HG02798 (cell line): Measurements from ENCODE around the gene RBM20.

ENCODE experiments used
- ATAC-seq: cut with Tn5 transposase; IDR thresholded peaks from one replicate; pipeline ENCODE4 v1.9.1; 2021; ENCODE audit warnings: mild to moderate bottlenecking; ENCODE audit not compliant: unreplicated experiment, poor library complexity

RBM20 gene

GRCh38 chr10:110822712-110823311, 178.7 kb downstream of the RBM20 start:
- no peak for ATAC-seq

DNA sequence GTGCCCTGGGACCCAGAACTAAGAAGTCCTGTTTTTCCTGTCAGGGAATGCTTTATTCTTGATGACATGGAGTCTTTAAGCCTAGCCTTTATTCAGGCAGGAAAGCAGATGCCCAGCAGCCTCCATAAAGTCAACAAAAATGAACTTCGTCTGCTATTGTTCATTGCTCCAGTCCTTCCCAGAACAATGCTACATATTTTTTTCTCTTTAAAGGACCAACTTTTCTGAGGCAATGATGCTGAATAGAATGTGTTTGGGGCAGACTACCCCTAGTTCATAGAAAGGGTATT, 180.0 kb downstream of the RBM20 start:
- ATAC-seq, result no peak

- no peak for ATAC-seq
Measured at GRCh38 chr10:110824660-110825059, 180.5 kb downstream of the RBM20 start.

DNA sequence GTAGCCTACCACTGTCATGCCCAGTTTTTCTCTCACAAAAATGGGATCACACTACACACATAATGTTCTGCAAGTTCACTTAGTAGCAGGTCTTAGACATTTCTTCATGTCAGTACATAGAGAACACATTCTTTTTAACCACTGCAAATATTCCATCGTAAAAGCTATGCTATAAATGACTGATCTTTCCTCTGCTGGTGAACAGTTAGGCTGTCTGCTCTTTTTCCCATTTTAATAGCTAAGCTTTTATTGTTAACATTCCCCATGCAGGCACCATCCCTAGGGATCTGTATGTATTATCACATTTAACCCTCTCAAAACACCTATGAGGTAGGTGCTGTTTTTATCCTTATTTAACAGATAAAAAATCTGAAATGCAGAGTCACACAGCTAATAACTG, 181.4 kb downstream of the RBM20 start:
- ATAC-seq, result no peak

- no peak for ATAC-seq
Measured at GRCh38 chr10:110827410-110827809, 183.3 kb downstream of the RBM20 start.

DNA sequence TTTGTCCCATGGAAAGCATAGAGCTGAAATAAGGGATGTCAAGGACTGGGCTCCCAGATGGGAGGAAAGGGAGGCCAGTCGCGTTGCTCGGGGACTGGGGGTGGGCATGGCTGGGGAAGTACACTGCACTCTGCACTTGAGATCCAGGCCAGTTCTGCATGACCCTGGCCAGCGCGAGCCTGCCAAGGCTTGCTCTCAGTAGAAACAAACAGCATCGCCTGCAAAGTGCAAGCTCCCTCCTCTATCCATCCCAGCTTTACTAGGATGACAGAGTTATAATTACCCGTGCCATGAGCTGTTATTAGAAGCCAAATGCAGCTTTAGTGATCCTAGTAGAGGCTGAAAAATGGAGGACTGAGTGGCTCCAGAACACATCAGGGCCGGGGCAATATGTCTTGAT, 183.7 kb downstream of the RBM20 start:
- ATAC-seq, result no peak

GRCh38 chr10:110828525-110828924, 184.4 kb downstream of the RBM20 start:
- no peak for ATAC-seq

GRCh38 chr10:110829721-110830410, 185.7 kb downstream of the RBM20 start:
- ATAC-seq, result no peak

- no peak for ATAC-seq
Measured at GRCh38 chr10:110833234-110833940, 189.3 kb downstream of the RBM20 start.

DNA sequence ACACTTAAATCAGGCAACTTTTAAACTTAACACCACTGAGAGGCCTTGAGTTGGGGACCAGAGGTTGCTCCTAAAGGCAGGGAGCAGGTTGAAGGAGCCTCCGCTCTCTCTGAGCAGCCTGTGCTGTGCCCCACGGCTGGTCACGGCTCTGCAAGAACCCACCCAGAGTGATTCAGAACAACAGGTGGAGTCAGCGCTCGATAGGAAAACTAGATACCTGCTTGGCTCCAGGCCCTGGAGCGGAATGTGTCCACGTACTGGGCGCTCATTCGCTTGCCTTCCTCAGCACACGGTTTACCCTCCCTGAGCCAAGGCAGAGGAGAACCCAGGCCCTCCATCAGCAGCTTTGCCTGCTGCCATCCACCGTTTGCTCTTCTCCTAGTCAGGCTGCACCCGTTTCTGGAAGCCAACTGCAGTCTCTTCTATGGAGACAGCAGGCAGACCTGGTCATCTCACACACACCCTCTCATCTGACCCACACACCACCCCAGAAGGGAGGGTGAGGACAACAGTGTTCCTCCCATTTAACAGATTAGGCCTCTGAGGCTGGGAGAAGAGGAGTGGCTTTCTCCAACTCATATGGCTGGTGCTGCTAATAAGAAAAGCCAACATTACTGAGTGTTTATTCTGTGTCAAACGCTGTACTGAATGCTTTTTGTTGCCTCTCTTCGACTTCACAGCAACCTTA, 189.9 kb downstream of the RBM20 start:
- no peak for ATAC-seq

- no peak for ATAC-seq
Measured at GRCh38 chr10:110834629-110835301, 190.6 kb downstream of the RBM20 start.

GRCh38 chr10:110835841-110836240, 191.7 kb downstream of the RBM20 start:
- ATAC-seq, result no peak

- no peak for ATAC-seq
Measured at GRCh38 chr10:110836706-110837105, 192.6 kb downstream of the RBM20 start.

- ATAC-seq, result no peak
Measured at GRCh38 chr10:110837418-110838171, 193.5 kb downstream of the RBM20 start.

DNA sequence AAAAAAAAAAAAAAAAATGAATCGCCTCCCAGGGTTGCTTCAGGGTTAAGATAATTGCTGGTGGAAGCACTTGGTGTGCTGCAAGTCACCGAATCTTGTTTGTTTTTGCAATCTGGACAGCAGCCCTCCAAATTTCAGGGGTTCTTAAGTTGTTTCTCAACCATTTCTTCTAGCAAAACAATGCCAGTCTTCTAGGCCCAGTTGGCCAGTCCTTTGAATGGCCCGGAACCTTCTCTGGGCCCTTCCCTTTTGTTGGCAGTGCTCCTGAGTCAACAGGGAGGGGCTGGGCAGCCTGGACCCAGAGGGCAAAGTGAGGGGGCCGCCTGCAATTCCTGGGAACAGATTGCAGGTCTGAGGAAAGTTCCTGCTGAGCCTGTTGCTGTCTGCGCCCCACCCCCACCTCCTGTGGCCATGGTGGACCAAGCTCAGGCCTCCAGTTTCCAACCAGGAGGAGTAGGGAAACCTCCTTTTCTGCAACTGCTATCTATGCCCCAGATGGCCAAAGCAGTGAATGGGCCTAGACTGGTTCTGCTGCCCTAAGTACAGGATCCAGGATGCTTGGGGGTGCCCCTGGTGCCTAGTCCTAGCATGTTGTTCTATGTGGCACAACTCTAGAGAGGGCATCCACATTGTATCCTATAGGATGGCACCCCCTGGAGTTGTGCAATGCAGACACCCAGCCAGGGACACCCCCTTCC, 196.2 kb downstream of the RBM20 start:
- ATAC-seq, result no peak

GRCh38 chr10:110840923-110841428, 196.8 kb downstream of the RBM20 start:
- ATAC-seq, result no peak

- ATAC-seq, result peak; percentile 82
Measured at GRCh38 chr10:110841767-110842267, 197.7 kb downstream of the RBM20 start.

- no peak for ATAC-seq
Measured at GRCh38 chr10:110842326-110842904, 198.3 kb downstream of the RBM20 start.

DNA sequence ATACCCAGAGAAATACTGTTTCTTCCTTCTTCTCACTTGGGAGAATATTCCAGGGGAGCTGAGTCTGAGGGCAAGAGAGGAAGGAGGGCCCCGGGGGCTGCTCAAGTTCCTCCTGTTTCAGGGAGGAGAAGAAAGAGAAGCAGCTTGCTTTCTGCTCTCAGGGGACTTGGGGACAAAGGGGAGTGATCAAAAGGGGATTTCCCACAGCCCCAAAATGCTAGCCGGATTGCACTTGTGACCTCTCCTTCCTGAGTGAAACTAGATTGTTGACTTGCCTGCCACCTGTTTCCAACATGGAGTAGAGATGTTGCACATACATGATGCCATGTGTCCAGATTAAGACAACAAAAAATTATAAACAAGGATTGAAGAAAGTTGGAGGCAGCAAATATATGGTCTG, 198.9 kb downstream of the RBM20 start:
- ATAC-seq, result peak; percentile 70
